Hematopoietic multipotent progenitor cell treated with erythropoietin and hydrocortisone succinate and interleukin-3 and kit ligand, for 8 days (in vitro differentiated cells): ENCODE results near the gene KRTAP20-4.

Experiments
- DNase-seq: peaks from one replicate; pipeline ENCODE4 v3.0.0-alpha.2; 2015

Gene KRTAP20-4

DNA sequence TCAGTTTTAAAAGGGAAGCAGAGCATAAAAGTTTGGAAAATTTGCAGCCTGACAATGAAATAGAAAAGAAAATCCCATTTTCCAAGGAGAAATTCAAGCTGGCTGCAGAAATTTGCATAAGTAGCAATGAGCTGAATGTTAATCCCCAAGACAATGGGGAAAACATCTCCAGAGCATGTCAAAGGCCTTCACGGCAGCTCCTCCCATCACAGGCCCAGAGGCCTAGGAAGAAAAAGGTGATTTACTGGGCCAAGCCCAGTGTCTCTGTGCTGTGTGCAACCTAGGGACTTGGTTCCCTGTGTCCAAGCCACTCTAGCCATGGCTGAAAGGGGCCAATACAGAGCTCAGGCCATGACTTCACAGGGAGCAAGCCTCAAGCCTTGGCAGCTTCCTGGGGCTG, 48.3 kb downstream of the KRTAP20-4 start:
- DNase-seq: no peak
